ENCODE measurements around the gene RABGGTA.

The RABGGTA gene

DNA sequence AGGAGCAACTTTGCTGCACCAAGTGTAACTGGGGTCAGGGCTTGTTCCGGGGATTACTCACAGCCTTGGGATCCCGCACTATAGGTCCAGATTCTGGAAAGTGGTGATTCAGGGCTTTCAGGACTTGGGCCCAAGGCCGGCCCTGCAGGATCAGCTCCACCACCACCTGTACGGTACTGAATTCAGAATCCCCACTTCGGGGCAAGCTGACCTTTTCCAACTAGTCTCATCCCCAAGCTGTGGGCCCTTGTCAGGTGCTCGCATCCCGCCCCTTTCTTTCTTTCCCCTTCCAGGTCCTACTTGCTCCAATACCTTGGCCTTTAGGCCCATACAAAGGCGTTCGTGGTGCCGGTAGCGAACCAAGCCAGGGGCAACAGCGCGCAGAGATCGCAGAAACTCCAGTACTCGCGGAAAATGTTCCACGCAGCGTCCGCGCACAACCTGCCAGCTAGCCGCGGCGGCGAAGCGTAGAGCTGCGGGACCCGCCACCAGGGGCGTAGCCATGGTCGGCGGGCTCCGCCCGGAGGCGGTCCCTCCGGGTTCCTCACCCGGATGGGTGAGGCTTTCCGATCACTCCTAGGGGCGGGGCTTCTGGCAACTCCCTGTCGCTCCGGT lies 29.5 kb downstream of the RABGGTA start:
- peak; percentile 89 for DNase-seq (ENCODE audit: low spot score)
- TF ChIP-seq, protein P1, sequence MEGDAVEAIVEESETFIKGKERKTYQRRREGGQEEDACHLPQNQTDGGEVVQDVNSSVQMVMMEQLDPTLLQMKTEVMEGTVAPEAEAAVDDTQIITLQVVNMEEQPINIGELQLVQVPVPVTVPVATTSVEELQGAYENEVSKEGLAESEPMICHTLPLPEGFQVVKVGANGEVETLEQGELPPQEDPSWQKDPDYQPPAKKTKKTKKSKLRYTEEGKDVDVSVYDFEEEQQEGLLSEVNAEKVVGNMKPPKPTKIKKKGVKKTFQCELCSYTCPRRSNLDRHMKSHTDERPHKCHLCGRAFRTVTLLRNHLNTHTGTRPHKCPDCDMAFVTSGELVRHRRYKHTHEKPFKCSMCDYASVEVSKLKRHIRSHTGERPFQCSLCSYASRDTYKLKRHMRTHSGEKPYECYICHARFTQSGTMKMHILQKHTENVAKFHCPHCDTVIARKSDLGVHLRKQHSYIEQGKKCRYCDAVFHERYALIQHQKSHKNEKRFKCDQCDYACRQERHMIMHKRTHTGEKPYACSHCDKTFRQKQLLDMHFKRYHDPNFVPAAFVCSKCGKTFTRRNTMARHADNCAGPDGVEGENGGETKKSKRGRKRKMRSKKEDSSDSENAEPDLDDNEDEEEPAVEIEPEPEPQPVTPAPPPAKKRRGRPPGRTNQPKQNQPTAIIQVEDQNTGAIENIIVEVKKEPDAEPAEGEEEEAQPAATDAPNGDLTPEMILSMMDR (IDR thresholded peaks at IDR 0.05; ENCODE audit: extremely low read depth, missing control alignments): peak; percentile 7

DNA sequence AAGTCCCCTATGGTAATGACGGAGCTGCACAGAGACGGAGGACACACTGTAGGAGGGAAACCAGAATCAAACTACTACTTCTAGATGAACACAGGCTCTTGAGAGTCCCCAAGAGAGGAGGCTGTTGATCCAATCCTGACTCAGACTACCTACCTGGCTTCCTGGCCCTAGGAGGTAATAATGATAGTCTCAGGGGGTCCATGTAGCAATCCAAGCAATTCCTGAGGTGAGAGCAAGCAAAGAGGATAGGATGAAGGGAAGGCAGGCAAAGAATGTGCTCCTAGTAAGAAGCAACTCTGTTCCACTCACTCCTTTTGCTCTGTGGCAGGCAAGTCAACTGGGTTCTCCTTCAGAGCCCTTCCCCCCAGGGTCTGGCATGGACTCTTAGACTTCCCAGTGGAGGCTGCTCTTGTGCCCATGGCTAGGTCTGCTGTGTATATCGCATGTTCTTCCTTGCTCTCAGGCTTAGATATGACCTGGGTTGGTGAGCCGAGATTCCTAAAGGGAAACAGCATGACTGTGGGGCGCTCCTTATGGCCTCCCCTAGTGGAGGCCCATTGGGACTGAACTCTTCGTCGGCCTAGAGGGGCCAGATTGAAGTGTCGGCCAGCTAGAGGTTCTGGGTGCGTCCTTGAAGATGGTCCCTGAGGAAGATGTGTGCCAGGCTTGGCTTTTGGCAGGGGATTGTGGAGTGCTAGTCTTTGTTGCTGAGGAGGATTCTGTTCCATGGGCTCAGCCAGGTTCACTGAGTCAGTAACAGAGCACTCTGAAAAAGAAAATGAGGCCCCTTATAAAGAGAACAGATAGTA lies 31.1 kb downstream of the RABGGTA start:
- no peak for DNase-seq (ENCODE audit: low spot score)
- TF ChIP-seq, protein P1 (IDR thresholded peaks at IDR 0.05; ENCODE audit: extremely low read depth, missing control alignments): no peak

DNA sequence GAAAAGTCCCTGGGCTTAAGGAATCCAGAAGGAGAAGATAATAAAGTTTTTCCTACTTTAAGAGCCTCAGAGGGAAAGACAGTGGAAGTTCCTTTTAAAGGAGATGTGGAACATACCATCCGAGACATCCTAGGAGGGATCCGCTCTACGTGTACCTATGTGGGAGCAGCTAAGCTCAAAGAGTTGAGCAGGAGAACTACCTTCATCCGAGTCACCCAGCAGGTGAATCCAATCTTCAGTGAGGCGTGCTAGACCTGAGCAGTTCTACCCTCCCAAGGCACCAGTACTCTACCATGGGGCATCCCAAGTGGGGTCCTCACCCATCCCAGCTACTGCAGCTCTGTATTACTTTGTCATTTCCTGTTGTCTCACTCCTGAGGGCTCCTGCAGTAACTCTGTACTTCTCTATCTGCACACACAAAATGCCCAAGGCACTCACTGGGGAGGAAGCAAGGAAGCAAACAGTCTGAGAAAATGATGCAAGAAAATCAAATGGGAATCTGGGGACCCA lies 32.8 kb downstream of the RABGGTA start:
- TF ChIP-seq, protein P1 (IDR thresholded peaks at IDR 0.05; ENCODE audit: extremely low read depth, missing control alignments): no peak
- no peak for DNase-seq (ENCODE audit: low spot score)

DNA sequence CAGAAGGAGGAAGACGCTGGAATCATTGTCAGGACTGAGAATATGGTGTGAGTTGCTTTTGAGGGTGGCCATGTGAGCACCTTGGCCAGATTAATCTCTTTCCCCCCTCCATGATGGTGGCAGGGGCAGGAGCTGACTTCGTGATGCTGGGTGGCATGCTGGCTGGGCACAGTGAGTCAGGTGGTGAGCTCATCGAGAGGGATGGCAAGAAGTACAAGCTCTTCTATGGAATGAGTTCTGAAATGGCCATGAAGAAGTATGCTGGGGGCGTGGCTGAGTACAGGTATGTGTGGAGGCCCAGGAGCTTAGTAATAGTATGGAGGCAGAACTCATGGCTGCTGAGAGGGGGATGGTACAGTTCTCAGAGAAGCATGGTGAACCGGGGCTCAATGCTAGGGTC lies 33.3 kb downstream of the RABGGTA start:
- TF ChIP-seq, protein P1 (IDR thresholded peaks at IDR 0.05; ENCODE audit: extremely low read depth, missing control alignments): no peak
- no peak for DNase-seq (ENCODE audit: low spot score)

DNA sequence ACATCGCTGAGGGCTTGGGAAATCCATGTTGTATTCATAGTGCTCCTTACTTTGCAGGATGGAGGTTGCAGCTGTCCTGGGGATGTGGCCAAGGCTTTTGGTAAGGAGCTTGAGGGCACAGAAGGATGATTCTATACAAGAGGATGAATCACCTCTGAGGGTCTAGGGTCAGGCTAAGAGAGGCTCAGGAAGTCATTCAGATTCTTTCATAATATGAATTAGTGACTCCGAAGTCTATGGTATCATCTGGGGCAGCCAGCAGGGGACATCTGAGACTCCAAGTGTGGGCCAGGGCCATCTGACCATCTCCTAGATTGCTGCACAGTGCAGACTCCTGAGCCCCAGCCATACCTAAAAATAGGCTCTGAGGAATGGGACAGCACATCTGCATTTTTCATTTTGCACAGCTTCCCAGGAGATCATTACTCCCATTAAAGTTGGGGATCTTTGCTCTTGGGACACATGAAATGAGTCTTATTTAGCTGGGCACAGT lies 33.9 kb downstream of the RABGGTA start:
- no peak for DNase-seq (ENCODE audit: low spot score)

DNA sequence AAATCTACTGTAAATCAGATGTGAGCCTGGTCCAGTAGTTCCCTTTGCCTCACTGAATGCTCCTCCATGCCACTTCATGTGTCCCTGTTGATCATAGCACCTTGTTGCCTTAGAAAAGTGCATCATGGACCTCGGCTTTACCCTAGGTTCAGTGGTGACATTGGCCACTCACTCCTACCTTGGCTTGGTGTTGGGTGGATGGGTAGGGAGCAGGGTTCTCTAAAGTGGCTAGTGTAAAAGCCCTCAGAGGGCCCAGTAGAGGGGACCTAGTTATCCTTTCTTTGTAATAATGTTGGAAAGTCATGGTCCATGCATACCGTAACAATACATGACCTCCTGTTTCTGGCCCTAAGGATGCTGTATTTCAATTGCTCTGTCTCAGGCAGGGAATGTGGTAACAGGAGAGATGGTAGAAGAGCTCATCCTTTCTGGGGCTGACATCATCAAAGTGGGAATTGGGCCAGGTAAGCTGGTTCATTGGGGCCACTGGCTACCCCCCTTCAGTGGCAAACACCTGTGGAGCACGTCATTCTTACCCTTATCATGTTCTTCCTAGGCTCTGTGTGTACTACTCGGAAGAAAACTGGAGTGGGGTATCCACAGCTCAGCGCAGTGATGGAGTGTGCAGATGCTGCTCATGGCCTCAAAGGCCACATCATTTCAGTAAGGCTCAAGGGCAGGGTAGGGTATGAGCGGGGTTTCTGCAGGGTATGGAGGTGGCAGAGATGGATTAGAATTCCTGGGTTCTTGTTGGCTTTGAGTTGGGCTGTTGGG lies 34.5 kb downstream of the RABGGTA start:
- TF ChIP-seq, protein P1 (IDR thresholded peaks at IDR 0.05; ENCODE audit: extremely low read depth, missing control alignments): no peak
- no peak for DNase-seq (ENCODE audit: low spot score)

More for the DNA sequence above, 33.9 kb downstream of the RABGGTA start:
- TF ChIP-seq, protein P1 (IDR thresholded peaks at IDR 0.05; ENCODE audit: extremely low read depth, missing control alignments): no peak

Measured in GM20000 (cell line).